GM21360 (cell line): ENCODE results near the gene CCR5.

Experiments used
- ATAC-seq: cut with Tn5 transposase; IDR thresholded peaks from one replicate; pipeline ENCODE4 v1.9.1; 2021; ENCODE audit warnings: mild to moderate bottlenecking, moderate library complexity; ENCODE audit not compliant: unreplicated experiment

Gene CCR5

GRCh38 chr3:46358466-46358865, 12.3 kb upstream of the CCR5 start:
- ATAC-seq, result no peak

- ATAC-seq, result peak; percentile 79
These were observed 10.8 kb upstream of the CCR5 start for GRCh38 chr3:46359733-46360493.

- no peak for ATAC-seq
These were observed 9.8 kb upstream of the CCR5 start for GRCh38 chr3:46360907-46361306.

GRCh38 chr3:46361408-46362283, 9.1 kb upstream of the CCR5 start:
- no peak for ATAC-seq

GRCh38 chr3:46365041-46365440, 5.7 kb upstream of the CCR5 start:
- no peak for ATAC-seq

- ATAC-seq, result no peak
These were observed 4.8 kb upstream of the CCR5 start for GRCh38 chr3:46365737-46366524.

GRCh38 chr3:46367811-46368210, 2.9 kb upstream of the CCR5 start:
- ATAC-seq, result no peak

GRCh38 chr3:46368569-46368968, 2.2 kb upstream of the CCR5 start:
- ATAC-seq, result no peak

GRCh38 chr3:46369151-46369550, 1.6 kb upstream of the CCR5 start:
- no peak for ATAC-seq

GRCh38 chr3:46369675-46370132, 1.0 kb upstream of the CCR5 start:
- ATAC-seq, result peak; percentile 42

GRCh38 chr3:46371519-46372340, 984 bp downstream of the CCR5 start:
- ATAC-seq, result no peak

- no peak for ATAC-seq
These were observed 2.0 kb downstream of the CCR5 start for GRCh38 chr3:46372492-46373359.

- no peak for ATAC-seq
These were observed 4.0 kb downstream of the CCR5 start for GRCh38 chr3:46374755-46375154.

GRCh38 chr3:46375218-46375617, 4.5 kb downstream of the CCR5 start:
- no peak for ATAC-seq

GRCh38 chr3:46375814-46376213, 5.1 kb downstream of the CCR5 start:
- no peak for ATAC-seq

GRCh38 chr3:46378426-46378942, 7.7 kb downstream of the CCR5 start:
- no peak for ATAC-seq

GRCh38 chr3:46380471-46381221, 9.9 kb downstream of the CCR5 start:
- no peak for ATAC-seq

GRCh38 chr3:46381625-46382024, 10.9 kb downstream of the CCR5 start:
- ATAC-seq, result no peak
